ENCODE data around the gene DNAJC4.

DNA sequence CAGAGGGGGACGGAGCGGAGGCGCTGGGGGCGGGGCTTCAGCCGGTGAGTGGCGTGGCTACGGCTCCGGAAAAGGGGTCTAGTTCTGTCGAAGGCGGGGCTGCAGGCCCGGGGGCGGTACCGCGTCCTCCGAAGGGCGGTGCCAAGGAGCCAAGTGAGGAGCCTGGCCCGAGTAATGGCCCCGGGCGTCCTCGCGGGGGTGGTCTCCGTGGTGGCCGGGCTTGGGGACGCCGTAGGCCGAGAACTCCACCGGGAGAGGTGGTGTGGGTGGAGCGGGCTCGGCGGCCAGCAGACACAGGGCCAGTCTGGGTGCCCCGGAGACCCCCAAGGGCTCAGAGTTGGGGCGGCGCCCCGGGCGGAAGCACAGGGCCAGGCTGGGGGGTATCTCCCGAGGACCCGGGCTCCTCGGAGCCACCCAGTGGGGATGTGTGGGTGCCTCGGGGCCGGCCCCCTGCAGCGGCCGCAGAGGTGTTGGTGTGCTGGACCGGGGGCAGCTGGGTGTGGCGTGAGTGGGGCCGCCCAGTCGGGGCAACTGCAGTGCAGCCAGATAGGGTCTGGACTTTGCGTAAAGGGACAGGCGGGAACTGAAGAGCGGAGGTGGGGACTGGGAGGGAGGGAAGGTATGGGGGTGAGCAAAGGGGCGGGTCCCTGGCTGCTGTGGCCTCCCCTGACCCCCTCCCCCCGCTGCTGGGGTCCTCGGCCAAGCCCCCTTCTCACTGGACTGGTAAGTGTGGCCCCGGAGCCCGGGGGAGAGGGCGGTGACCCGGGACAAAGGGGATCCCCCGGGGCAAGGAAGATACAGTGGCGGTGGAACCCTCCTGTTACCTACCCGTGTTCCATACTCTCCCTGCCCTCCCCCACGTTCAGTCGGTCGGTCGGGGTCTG is 11.4 kb downstream of the DNAJC4 start:
- TF ChIP-seq, protein P1, sequence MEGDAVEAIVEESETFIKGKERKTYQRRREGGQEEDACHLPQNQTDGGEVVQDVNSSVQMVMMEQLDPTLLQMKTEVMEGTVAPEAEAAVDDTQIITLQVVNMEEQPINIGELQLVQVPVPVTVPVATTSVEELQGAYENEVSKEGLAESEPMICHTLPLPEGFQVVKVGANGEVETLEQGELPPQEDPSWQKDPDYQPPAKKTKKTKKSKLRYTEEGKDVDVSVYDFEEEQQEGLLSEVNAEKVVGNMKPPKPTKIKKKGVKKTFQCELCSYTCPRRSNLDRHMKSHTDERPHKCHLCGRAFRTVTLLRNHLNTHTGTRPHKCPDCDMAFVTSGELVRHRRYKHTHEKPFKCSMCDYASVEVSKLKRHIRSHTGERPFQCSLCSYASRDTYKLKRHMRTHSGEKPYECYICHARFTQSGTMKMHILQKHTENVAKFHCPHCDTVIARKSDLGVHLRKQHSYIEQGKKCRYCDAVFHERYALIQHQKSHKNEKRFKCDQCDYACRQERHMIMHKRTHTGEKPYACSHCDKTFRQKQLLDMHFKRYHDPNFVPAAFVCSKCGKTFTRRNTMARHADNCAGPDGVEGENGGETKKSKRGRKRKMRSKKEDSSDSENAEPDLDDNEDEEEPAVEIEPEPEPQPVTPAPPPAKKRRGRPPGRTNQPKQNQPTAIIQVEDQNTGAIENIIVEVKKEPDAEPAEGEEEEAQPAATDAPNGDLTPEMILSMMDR (optimal IDR thresholded peaks at IDR 0.05 in 1 of 3, IDR thresholded peaks at IDR 0.05 in 1 of 3, conservative IDR thresholded peaks at IDR 0.05 in 1 of 3; ENCODE audit: extremely low read depth in 1 of 3, insufficient read depth in 2 of 3, low read length in 3 of 3) = no peak
- TF ChIP-seq EZH2 (IDR thresholded peaks at IDR 0.05; ENCODE audit: low read length) = no peak
